Neutrophil (primary cell): Measurements from ENCODE around the gene TAMALIN.

Experiments used
- H3K27ac ChIP-seq: fragments of 200-600 bp; sonication (generic); 2 replicates; pipeline ENCODE4 v1.5.1; 2016; ENCODE audit warnings: mild to moderate bottlenecking, moderate library complexity
- H3K27me3 ChIP-seq: fragments of 200-600 bp; sonication (generic); 2 replicates; pipeline ENCODE4 v1.6.0; 2016; ENCODE audit warnings: mild to moderate bottlenecking
- H3K36me3 ChIP-seq: fragments of 200-600 bp; sonication (generic); 2 replicates; pipeline ENCODE4 v1.5.1; 2017
- H3K4me1 ChIP-seq, 2 experiments: fragments of 200-600 bp in 1 of 2; sonication (generic) in 1 of 2; 1 replicate in 1 of 2; 2 replicates in 1 of 2; pipeline versions ENCODE4 v1.5.1 to v1.6.1; 2013 to 2016; ENCODE audit warnings: low read depth in 1 of 2, low read length in 1 of 2, mild to moderate bottlenecking in 1 of 2, moderate library complexity in 1 of 2; ENCODE audit not compliant: control insufficient read depth in 1 of 2, insufficient read depth in 1 of 2
- H3K4me3 ChIP-seq, 2 experiments: fragments of 200-600 bp in 1 of 2; sonication (generic) in 1 of 2; 1 replicate in 1 of 2; 2 replicates in 1 of 2; pipeline ENCODE4 v1.5.1; 2013 to 2016; ENCODE audit warnings: low read depth in 1 of 2, low read length in 1 of 2, mild to moderate bottlenecking in 1 of 2, moderate library complexity in 1 of 2
- H3K9me3 ChIP-seq: fragments of 200-600 bp; sonication (generic); 2 replicates; pipeline ENCODE4 v1.5.1; 2016
- TF ChIP-seq, protein P1 (sequence below): fragments of 200-600 bp; sonication (generic); IDR thresholded peaks from 2 replicates; pipeline ENCODE4 v1.5.1; 2016; ENCODE audit warnings: antibody characterized with exemption

TAMALIN gene

DNA sequence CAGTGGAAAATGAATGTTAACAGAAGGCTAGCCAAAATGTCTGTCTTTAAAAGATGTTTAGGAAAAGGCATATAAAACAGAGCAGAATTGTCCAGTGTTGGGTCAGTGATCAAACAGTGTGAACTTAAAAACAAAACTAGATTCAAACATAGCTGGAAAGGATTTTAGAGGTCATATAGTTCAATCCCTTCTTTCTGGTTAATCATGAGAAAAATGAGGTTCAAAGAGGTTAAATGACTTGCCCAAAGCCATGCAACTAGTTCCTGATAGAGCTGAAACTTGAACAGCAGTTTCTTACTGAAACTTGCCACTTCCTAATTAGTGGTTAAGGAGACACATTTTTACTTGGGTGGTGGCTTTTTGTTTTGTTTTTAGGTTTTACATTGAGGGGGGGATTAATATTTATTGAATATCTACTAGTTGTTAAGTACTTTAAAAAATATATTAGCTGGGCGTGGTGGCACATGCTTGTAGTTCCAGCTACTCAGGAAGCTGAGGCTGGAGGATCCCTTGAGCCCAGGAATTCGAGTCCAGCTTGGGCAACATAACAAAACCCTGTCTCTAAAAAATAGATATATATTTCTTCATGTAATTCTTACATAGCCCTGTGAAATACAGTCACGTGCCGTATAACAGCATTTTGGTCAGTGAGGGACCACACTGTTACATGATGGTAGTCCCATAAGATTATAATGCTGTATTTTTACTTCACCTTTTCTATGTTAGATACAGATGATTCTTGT, 34.9 kb upstream of the TAMALIN start:
- Histone ChIP-seq H3K9me3 (no peaks in the 10 kb centered on the region), H3K36me3 (no peaks in the 10 kb centered on the region), H3K27me3 (no peaks in the 10 kb centered on the region), H3K4me3 (peak overlapping the region; percentile 45 to 62), H3K27ac (peak overlapping the region; percentile 90), H3K4me1 (peaks cover 73 to 81% of the 10 kb centered on the region in 2 experiments)
- TF ChIP-seq, protein P1, sequence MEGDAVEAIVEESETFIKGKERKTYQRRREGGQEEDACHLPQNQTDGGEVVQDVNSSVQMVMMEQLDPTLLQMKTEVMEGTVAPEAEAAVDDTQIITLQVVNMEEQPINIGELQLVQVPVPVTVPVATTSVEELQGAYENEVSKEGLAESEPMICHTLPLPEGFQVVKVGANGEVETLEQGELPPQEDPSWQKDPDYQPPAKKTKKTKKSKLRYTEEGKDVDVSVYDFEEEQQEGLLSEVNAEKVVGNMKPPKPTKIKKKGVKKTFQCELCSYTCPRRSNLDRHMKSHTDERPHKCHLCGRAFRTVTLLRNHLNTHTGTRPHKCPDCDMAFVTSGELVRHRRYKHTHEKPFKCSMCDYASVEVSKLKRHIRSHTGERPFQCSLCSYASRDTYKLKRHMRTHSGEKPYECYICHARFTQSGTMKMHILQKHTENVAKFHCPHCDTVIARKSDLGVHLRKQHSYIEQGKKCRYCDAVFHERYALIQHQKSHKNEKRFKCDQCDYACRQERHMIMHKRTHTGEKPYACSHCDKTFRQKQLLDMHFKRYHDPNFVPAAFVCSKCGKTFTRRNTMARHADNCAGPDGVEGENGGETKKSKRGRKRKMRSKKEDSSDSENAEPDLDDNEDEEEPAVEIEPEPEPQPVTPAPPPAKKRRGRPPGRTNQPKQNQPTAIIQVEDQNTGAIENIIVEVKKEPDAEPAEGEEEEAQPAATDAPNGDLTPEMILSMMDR = no peak

DNA sequence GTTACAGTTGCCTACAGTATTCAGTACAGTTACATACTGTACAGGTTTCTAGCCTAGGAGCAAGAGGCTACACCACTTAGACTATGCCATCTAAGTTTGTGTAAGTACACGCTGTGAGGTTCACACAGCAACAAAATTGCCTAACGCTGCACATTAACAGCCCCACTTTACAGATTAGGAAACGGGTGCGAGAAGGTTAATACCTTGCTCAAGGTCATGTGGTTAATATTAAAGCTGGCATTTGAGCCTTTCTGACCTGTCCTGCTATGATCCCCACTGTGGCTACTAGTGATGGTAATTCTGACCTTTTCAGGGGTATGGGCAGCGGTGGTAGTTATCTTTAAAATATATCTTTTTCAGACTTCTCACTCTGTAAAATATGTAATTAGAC, 34.3 kb upstream of the TAMALIN start:
- peak overlapping the region; percentile 45 to 62 for H3K4me3 ChIP-seq
- peak overlapping the region; percentile 90 for H3K27ac ChIP-seq
- TF ChIP-seq, protein P1 = no peak
- H3K36me3 ChIP-seq = no peaks in the 10 kb centered on the region
- no peaks in the 10 kb centered on the region for H3K27me3 ChIP-seq
- peaks cover 79 to 86% of the 10 kb centered on the region in 2 experiments for H3K4me1 ChIP-seq
- H3K9me3 ChIP-seq = no peaks in the 10 kb centered on the region

DNA sequence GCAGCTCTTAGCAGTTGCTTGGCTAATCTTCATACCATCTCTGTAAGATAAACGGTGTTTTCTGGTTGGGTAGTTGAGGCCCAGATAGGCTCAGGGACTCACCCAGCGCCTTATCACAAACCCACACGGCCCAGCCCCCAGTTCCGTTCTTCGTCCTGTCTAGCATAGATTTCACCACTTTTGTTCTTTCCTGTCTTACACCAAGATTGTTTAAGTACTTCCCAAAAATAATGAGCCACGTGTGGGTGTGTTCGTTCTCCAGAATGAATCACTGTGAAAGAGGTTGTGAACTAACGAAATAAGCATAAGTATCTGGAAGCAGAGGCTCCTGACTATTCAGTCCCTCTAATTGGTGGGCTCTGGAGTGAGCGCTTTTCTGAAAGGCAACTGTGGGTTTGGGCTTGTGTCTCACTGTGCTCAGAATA, 33.9 kb upstream of the TAMALIN start:
- Histone ChIP-seq H3K27ac (peak overlapping the region; percentile 90), H3K36me3 (no peaks in the 10 kb centered on the region), H3K4me1 (peaks cover 83 to 91% of the 10 kb centered on the region in 2 experiments), H3K27me3 (no peaks in the 10 kb centered on the region), H3K4me3 (peak overlapping the region; percentile 45 to 62), H3K9me3 (no peaks in the 10 kb centered on the region)
- TF ChIP-seq, protein P1 = no peak

DNA sequence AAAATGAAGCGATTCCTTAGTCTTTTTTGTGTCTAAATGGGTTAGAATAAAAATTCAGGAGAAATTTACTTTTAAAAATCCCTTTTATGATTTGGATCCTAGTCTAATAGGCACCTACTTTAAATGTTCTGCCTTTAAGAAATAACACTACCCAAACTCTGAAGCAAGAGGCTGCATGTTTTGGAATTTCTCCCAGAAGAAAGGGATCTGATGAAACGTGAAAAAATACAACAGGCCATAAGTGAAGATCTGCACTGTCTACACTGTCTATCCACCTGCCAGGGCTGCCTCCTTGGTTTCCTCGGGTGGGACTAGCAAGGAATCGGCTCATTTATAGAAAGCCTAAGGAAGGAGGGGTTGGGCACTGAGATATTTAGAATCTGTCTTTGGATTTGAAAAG, 33.2 kb upstream of the TAMALIN start:
- H3K27me3 ChIP-seq = no peaks in the 10 kb centered on the region
- peak overlapping the region; percentile 90 for H3K27ac ChIP-seq
- TF ChIP-seq, protein P1 = no peak
- peak overlapping the region; percentile 45 to 62 for H3K4me3 ChIP-seq
- H3K36me3 ChIP-seq = no peaks in the 10 kb centered on the region
- peaks cover 88 to 97% of the 10 kb centered on the region in 2 experiments for H3K4me1 ChIP-seq
- H3K9me3 ChIP-seq = no peaks in the 10 kb centered on the region

DNA sequence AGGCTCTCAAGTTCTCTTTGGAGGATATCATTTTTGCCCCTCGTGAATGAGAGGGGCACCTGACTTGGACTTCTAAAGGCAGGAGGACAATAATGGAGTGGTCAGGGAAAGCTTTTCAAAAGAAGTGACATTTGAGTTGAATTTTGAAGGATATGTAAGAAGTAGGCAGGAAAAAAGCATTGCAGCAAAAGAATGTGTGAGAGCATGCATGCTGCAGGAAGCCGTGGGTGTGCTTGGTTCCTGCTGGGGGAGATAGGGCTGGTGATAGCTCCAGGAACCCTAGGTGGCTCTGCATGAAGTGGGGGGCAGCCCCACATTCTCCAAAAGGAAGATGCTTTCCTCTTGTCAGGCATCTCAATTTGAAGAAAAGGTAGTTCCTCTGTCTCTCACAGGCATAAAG, 32.1 kb upstream of the TAMALIN start:
- Histone ChIP-seq H3K36me3 (no peaks in the 10 kb centered on the region), H3K4me1 (peaks cover 91% of the 10 kb centered on the region in 2 experiments), H3K9me3 (no peaks in the 10 kb centered on the region), H3K4me3 (peak overlapping the region in 1 of 2 experiments; percentile 13), H3K27me3 (no peaks in the 10 kb centered on the region), H3K27ac (peak overlapping the region; percentile 90)
- TF ChIP-seq, protein P1 = no peak
